Measurements from ENCODE around the gene DSC2. TPM values are rescaled to one million over a fixed set of nuclear protein-coding genes. Genes with fewer than 3 reads are reported as not detected.

Gene DSC2
- total and polyA plus RNA-seq, 10 donors, result 0.90 to 18.7 (median 12.8) TPM

DNA sequence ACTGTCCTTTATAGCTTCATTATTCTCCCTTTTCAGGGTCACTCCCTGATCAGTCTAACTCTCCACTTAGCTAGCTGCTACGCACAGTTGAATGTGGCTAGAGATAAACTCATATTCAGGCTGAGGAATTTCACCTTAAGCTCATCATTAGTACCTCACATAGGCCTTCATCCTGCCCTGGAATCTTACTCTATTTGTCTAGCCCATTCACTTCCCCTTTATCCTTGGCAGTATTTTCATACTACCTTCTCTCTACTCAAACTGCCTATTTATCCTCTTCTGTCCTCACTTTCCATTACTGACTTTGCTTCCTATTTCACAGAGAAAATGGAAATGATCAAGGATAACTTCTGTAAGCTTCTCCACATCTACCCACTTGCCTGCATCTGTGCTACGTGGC, 10.6 kb upstream of the DSC2 start:
- H3K4me3 ChIP-seq, result no peak overlapping the region
- H3K4me1 ChIP-seq, result no peaks in the 10 kb centered on the region
- no peaks in the 10 kb centered on the region for H3K27me3 ChIP-seq (replicated peaks in 1 of 7)
- intact Hi-C loops (cut with DNase I; ENCODE audit: low total_unique reads), result no loop called here
- WGBS, 5 donors, result 65 to 92% (median 70%) methylated on average over 2 of the region's 2 CpGs
- H3K27ac ChIP-seq, result no peak overlapping the region
- no peaks in the 10 kb centered on the region for H3K36me3 ChIP-seq
- no peak for DNase-seq
- H3K9me3 ChIP-seq, result no peaks in the 10 kb centered on the region
- no peak for TF ChIP-seq POLR2A (IDR thresholded peaks at IDR 0.05)
- TF ChIP-seq POLR2AphosphoS5 (IDR thresholded peaks at IDR 0.05), result no peak
- TF ChIP-seq, protein P1, sequence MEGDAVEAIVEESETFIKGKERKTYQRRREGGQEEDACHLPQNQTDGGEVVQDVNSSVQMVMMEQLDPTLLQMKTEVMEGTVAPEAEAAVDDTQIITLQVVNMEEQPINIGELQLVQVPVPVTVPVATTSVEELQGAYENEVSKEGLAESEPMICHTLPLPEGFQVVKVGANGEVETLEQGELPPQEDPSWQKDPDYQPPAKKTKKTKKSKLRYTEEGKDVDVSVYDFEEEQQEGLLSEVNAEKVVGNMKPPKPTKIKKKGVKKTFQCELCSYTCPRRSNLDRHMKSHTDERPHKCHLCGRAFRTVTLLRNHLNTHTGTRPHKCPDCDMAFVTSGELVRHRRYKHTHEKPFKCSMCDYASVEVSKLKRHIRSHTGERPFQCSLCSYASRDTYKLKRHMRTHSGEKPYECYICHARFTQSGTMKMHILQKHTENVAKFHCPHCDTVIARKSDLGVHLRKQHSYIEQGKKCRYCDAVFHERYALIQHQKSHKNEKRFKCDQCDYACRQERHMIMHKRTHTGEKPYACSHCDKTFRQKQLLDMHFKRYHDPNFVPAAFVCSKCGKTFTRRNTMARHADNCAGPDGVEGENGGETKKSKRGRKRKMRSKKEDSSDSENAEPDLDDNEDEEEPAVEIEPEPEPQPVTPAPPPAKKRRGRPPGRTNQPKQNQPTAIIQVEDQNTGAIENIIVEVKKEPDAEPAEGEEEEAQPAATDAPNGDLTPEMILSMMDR (IDR thresholded peaks at IDR 0.05 in 8 of 11, conservative IDR thresholded peaks at IDR 0.05 in 3 of 11), result no peak

DNA sequence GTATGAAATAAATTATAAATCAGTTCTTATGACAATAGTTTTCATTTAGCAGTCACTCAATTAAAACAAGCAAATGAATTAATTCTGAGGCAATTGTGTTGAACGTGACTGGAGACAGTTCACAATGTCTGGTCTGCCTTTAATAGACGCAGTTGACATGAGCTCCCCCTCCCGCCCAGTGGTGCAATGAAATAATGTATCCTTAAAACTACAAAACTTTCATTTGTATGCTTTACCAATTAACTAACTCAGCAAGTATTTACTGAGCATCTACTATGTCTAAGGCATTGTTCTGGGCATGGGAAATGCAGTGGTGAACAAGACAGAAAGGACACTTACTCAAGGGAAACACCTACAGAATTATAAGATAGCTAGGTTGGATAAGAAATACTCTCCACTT, 3.5 kb upstream of the DSC2 start:
- Histone ChIP-seq H3K27ac (no peak overlapping the region), H3K4me3 (no peak overlapping the region), H3K36me3 (no peaks in the 10 kb centered on the region), H3K9me3 (peaks cover 0 to 8% (median 0%) of the 10 kb centered on the region in 8 donors), H3K27me3 (replicated peaks in 1 of 7) (peaks cover 0 to 37% (median 14%) of the 10 kb centered on the region in 7 donors), H3K4me1 (peaks cover 0 to 15% (median 0%) of the 10 kb centered on the region in 6 donors)
- intact Hi-C loops (cut with DNase I; ENCODE audit: low total_unique reads), result no loop called here
- no peak for TF ChIP-seq POLR2A (IDR thresholded peaks at IDR 0.05)
- TF ChIP-seq, protein P1 (IDR thresholded peaks at IDR 0.05 in 8 of 11, conservative IDR thresholded peaks at IDR 0.05 in 3 of 11), result no peak
- TF ChIP-seq POLR2AphosphoS5 (IDR thresholded peaks at IDR 0.05), result no peak
- 82 to 89% (median 86%) methylated on average over 3 of the region's 3 CpGs for WGBS, 5 donors
- DNase-seq, result no peak

DNA sequence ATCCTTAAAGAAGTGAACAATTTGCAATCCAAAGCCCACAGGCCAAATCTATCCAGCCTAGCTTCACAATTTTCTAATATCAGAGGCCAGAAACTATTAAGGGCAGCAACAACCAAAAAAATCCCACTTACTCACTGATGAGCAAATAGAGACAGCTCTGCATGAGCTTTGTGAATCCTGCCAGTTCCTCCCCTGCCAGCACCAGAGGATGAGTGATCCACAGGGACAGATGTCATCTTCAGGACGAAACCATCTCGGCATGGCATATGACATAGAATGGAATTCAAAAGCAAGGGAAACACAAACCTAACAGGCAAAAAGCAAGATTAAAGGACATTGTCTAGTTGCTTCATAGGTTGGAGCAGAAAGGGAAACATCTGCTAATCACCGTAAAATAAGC, 2.2 kb upstream of the DSC2 start:
- intact Hi-C loops (cut with DNase I; ENCODE audit: low total_unique reads), result no loop called here
- TF ChIP-seq POLR2AphosphoS5 (IDR thresholded peaks at IDR 0.05) (no peak), POLR2A (IDR thresholded peaks at IDR 0.05) (no peak)
- TF ChIP-seq, protein P1 (IDR thresholded peaks at IDR 0.05 in 8 of 11, conservative IDR thresholded peaks at IDR 0.05 in 3 of 11), result no peak
- 58 to 77% (median 66%) methylated on average over 3 of the region's 3 CpGs for WGBS, 5 donors
- H3K9me3 ChIP-seq, result peaks cover 0 to 8% (median 0%) of the 10 kb centered on the region in 8 donors
- H3K36me3 ChIP-seq, result no peaks in the 10 kb centered on the region
- H3K4me3 ChIP-seq, result no peak overlapping the region
- no peak for DNase-seq
- no peak overlapping the region for H3K27ac ChIP-seq
- peaks cover 0 to 50% (median 17%) of the 10 kb centered on the region in 7 donors for H3K27me3 ChIP-seq (replicated peaks in 1 of 7)
- H3K4me1 ChIP-seq, result peaks cover 0 to 25% (median 0%) of the 10 kb centered on the region in 6 donors

DNA sequence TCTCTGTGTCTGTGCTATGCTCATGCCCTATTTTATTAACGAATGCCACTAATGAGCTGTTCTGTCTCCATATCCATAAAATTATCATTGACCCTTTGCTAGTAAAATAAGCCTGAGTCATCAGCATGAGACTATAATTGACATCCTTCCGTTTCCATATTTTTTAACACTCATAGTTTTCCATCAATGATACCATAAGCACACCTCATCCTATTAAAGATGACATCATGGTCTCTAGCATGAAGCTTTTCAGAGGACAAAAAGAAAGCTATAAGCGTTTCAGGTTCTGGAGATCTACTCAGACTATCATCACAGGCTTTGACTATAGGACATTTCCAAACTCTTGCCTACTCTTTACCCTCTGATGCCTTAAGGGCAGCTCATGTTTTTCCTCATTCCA, 1.2 kb upstream of the DSC2 start:
- Histone ChIP-seq H3K4me3 (no peak overlapping the region), H3K27me3 (replicated peaks in 1 of 7) (peaks cover 0 to 51% (median 17%) of the 10 kb centered on the region in 7 donors), H3K36me3 (no peaks in the 10 kb centered on the region), H3K9me3 (peaks cover 0 to 8% (median 0%) of the 10 kb centered on the region in 8 donors), H3K27ac (no peak overlapping the region), H3K4me1 (peaks cover 0 to 25% (median 0%) of the 10 kb centered on the region in 6 donors)
- DNase-seq, result no peak
- intact Hi-C loops (cut with DNase I; ENCODE audit: low total_unique reads), result no loop called here
- 83 to 88% (median 84%) methylated on average over 3 of the region's 3 CpGs for WGBS, 5 donors
- TF ChIP-seq, protein P1 (IDR thresholded peaks at IDR 0.05 in 8 of 11, conservative IDR thresholded peaks at IDR 0.05 in 3 of 11), result no peak
- TF ChIP-seq POLR2AphosphoS5 (IDR thresholded peaks at IDR 0.05) (no peak), POLR2A (IDR thresholded peaks at IDR 0.05) (no peak)
